ENCODE data around the gene MID1.

DNA sequence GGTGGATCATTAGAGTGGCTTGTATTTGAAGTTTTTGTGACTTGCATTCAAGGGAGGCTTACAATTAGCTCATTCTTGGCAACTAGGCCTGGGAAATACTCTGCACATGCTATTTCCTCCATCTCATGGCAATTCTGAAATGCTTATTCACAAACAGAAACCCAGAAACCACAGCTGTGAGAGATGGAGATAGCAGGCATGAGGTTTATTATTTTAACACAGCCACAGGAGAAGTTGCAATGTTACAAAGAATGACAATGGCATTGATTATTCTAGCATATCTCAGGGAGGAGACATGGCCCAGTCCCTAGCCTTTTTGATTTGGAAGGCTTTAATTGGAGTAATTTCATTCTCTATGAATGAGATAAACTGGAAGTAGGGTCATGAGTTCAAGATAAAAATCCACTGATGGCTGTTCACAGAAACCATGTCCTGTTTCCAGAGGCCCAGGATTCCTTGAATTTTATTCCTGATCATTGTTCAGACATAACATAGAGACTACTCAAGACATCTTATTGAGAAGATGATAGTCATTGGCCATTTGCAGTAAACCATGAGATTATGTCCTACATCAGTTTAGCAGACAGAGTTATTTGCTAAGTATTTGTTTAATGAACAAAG is 123.9 kb downstream of the MID1 start:
- no peak for TF ChIP-seq ZNF274 (IDR thresholded peaks at IDR 0.05; ENCODE audit: low read depth, low read length)
- TF ChIP-seq YY1 (IDR thresholded peaks at IDR 0.05; ENCODE audit: insufficient read depth, insufficient read length) = no peak

Data from NT2/D1 (cell line).